ENCODE measurements around the gene FSD1L.

FSD1L gene

GRCh38 chr9:105479846-105480245, 32.0 kb downstream of the FSD1L start:
- H3K4me3 ChIP-seq (ENCODE audit: low read depth, low read length) = no peak overlapping the region
- no peak for DNase-seq (ENCODE audit: low read depth)
- no peak for TF ChIP-seq CTCF (IDR thresholded peaks at IDR 0.05; ENCODE audit: low read depth, low read length, missing control alignments)

- DNase-seq (ENCODE audit: low read depth) = no peak
- no peak overlapping the region for H3K4me3 ChIP-seq (ENCODE audit: low read depth, low read length)
- TF ChIP-seq CTCF (IDR thresholded peaks at IDR 0.05; ENCODE audit: low read depth, low read length, missing control alignments) = no peak
These were observed 35.8 kb downstream of the FSD1L start for GRCh38 chr9:105483618-105484017.

GRCh38 chr9:105484226-105484625, 36.4 kb downstream of the FSD1L start:
- no peak for DNase-seq (ENCODE audit: low read depth)
- no peak for TF ChIP-seq CTCF (IDR thresholded peaks at IDR 0.05; ENCODE audit: low read depth, low read length, missing control alignments)
- no peak overlapping the region for H3K4me3 ChIP-seq (ENCODE audit: low read depth, low read length)

- no peak overlapping the region for H3K4me3 ChIP-seq (ENCODE audit: low read depth, low read length)
- TF ChIP-seq CTCF (IDR thresholded peaks at IDR 0.05; ENCODE audit: low read depth, low read length, missing control alignments) = no peak
- no peak for DNase-seq (ENCODE audit: low read depth)
These were observed 37.3 kb downstream of the FSD1L start for GRCh38 chr9:105485131-105485530.

- TF ChIP-seq CTCF (IDR thresholded peaks at IDR 0.05; ENCODE audit: low read depth, low read length, missing control alignments) = no peak
- H3K4me3 ChIP-seq (ENCODE audit: low read depth, low read length) = no peak overlapping the region
- DNase-seq (ENCODE audit: low read depth) = no peak
These were observed 49.0 kb downstream of the FSD1L start for GRCh38 chr9:105496826-105497225.

- DNase-seq (ENCODE audit: low read depth) = no peak
- no peak for TF ChIP-seq CTCF (IDR thresholded peaks at IDR 0.05; ENCODE audit: low read depth, low read length, missing control alignments)
- H3K4me3 ChIP-seq (ENCODE audit: low read depth, low read length) = no peak overlapping the region
These were observed 49.9 kb downstream of the FSD1L start for GRCh38 chr9:105497704-105498103.

- peak overlapping the region; percentile 3; the same call in 1 of the 2 replicates for H3K4me3 ChIP-seq (ENCODE audit: low read depth, low read length)
- TF ChIP-seq CTCF (IDR thresholded peaks at IDR 0.05; ENCODE audit: low read depth, low read length, missing control alignments) = no peak
- DNase-seq (ENCODE audit: low read depth) = no peak
These were observed 52.4 kb downstream of the FSD1L start for GRCh38 chr9:105500108-105500766.

Measured in GM12864 (cell line).